ENCODE measurements around the gene FGD3. TPM values are rescaled to one million over a fixed set of nuclear protein-coding genes. Genes with fewer than 3 reads are reported as not detected.

FGD3 gene
- total RNA-seq, 1 experiment from 2014 or later, result 1.8 TPM

DNA sequence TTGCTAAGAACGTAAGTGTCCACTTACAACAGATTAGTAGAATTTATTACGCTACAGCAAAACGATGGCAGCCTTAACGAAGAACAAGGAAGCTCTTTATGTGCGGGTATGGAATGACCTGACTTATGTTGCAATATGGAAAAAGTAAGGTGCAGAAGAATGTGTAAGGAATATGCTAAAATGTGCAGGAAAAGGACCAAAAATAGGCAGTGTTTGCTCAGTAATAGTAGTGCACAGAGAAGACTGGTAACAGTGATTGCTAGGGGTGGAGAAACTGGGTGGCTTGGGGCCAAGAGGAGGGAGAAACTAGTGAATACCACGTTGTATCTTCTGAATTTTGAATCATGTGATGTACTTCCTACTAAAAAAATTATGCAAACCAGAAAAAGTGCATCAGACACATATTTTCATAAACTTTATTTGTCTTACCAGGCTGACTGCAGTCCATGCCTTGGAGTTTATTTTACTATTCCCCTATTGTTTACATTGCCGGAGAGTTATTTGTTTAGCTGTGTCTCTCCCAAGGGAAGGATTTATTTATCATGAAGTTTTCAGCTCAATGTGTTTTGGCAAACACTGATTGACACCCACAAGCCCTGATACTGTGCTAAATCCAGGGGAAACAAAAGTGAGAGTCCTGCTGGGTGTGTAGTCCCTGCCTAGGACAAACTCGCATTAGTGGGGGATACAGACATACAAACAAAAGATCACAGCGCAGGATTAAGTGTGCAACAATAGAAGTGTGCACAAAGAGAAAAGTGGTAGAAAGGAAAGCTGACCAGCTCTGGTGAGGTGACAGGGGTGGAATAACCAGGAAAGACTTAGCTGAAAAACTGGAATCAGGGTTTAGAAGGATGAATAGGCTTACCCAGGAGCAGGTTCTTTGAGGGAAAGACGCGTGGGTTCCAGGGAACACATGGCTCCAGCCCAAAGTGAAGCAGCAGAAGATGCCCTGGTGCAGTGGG is 35.5 kb upstream of the FGD3 start:
- Mint-ChIP-seq H3K4me1 (peaks cover 12 to 18% of the 10 kb centered on the region in 2 experiments), H3K27ac (no peak overlapping the region), H3K4me3 (no peak overlapping the region), H3K27me3 (ENCODE audit: low read depth) (peaks cover 13% of the 10 kb centered on the region), H3K36me3 (ENCODE audit: insufficient read depth in 1 of 3, low read depth in 3 of 3) (no peaks in the 10 kb centered on the region), H3K9me3 (no peaks in the 10 kb centered on the region)
- Histone ChIP-seq H3K23ac (ENCODE audit: insufficient read length, low read depth, low read length) (no peak overlapping the region), H2BK20ac (ENCODE audit: low read depth, low read length, poor library complexity, severe bottlenecking) (no peak overlapping the region), H3K79me1 (ENCODE audit: insufficient read depth, low read depth, low read length, poor library complexity, severe bottlenecking) (no peaks in the 10 kb centered on the region), H3K56ac (ENCODE audit: insufficient read length, low read depth, low read length) (no peak overlapping the region), H3T11ph (ENCODE audit: low read length) (no peak overlapping the region), H4K8ac (replicated peaks; ENCODE audit: insufficient read length, low read depth, low read length) (no peak overlapping the region), H3K14ac (ENCODE audit: insufficient read depth, low read length) (no peak overlapping the region), H3K4me2 (ENCODE audit: insufficient read depth, insufficient read length, low read length) (no peak overlapping the region), H3K79me2 (ENCODE audit: insufficient read depth, low read length) (no peaks in the 10 kb centered on the region), H3K23me2 (ENCODE audit: insufficient read length, low read depth, low read length, poor library complexity, severe bottlenecking) (no peaks in the 10 kb centered on the region), H2AK5ac (ENCODE audit: insufficient read length, low read length) (no peak overlapping the region), H3K27ac (ENCODE audit: insufficient read length, low read depth, low read length) (no peak overlapping the region), H2BK12ac (ENCODE audit: insufficient read length, low read depth, low read length) (no peak overlapping the region), H3K9ac (ENCODE audit: extremely low read depth, insufficient read length, low read length) (no peak overlapping the region), H3K18ac (ENCODE audit: insufficient read length, low read depth, low read length) (no peak overlapping the region), H3K4me1 (ENCODE audit: insufficient read depth, low read length) (no peaks in the 10 kb centered on the region), H2AFZ (ENCODE audit: low read length) (no peak overlapping the region), H2BK120ac (ENCODE audit: low read depth, low read length, poor library complexity, severe bottlenecking) (no peak overlapping the region), H3K27me3 (ENCODE audit: insufficient read depth, low read length) (no peaks in the 10 kb centered on the region), H3K4ac (ENCODE audit: low read depth, low read length) (no peak overlapping the region), H3K9me3 (ENCODE audit: control insufficient read depth, low read depth, low read length) (no peaks in the 10 kb centered on the region), H4K20me1 (ENCODE audit: control insufficient read depth, insufficient read depth, insufficient read length) (no peaks in the 10 kb centered on the region), H4K91ac (ENCODE audit: insufficient read length, low read depth, low read length) (no peak overlapping the region), H2BK5ac (ENCODE audit: insufficient read length, low read length) (no peak overlapping the region), H4K5ac (ENCODE audit: insufficient read length, low read depth, low read length) (no peak overlapping the region), H2BK15ac (ENCODE audit: low read depth, low read length) (no peak overlapping the region)
- WGBS (ENCODE audit: extremely low coverage, insufficient read length, low lambda C conversion rate), result no CpG with 5 or more reads among the region's 11 CpGs
- TF ChIP-seq, protein P1, sequence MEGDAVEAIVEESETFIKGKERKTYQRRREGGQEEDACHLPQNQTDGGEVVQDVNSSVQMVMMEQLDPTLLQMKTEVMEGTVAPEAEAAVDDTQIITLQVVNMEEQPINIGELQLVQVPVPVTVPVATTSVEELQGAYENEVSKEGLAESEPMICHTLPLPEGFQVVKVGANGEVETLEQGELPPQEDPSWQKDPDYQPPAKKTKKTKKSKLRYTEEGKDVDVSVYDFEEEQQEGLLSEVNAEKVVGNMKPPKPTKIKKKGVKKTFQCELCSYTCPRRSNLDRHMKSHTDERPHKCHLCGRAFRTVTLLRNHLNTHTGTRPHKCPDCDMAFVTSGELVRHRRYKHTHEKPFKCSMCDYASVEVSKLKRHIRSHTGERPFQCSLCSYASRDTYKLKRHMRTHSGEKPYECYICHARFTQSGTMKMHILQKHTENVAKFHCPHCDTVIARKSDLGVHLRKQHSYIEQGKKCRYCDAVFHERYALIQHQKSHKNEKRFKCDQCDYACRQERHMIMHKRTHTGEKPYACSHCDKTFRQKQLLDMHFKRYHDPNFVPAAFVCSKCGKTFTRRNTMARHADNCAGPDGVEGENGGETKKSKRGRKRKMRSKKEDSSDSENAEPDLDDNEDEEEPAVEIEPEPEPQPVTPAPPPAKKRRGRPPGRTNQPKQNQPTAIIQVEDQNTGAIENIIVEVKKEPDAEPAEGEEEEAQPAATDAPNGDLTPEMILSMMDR (conservative IDR thresholded peaks at IDR 0.05), result no peak
- DNase-seq, result no peak
